GM04504 (cell line): ENCODE results near the gene NOTCH1.

Source experiments
- DNase-seq: peaks from one replicate; pipeline ENCODE4 v3.0.0-alpha.2; 2012; ENCODE audit warnings: low read depth

Gene NOTCH1

DNA sequence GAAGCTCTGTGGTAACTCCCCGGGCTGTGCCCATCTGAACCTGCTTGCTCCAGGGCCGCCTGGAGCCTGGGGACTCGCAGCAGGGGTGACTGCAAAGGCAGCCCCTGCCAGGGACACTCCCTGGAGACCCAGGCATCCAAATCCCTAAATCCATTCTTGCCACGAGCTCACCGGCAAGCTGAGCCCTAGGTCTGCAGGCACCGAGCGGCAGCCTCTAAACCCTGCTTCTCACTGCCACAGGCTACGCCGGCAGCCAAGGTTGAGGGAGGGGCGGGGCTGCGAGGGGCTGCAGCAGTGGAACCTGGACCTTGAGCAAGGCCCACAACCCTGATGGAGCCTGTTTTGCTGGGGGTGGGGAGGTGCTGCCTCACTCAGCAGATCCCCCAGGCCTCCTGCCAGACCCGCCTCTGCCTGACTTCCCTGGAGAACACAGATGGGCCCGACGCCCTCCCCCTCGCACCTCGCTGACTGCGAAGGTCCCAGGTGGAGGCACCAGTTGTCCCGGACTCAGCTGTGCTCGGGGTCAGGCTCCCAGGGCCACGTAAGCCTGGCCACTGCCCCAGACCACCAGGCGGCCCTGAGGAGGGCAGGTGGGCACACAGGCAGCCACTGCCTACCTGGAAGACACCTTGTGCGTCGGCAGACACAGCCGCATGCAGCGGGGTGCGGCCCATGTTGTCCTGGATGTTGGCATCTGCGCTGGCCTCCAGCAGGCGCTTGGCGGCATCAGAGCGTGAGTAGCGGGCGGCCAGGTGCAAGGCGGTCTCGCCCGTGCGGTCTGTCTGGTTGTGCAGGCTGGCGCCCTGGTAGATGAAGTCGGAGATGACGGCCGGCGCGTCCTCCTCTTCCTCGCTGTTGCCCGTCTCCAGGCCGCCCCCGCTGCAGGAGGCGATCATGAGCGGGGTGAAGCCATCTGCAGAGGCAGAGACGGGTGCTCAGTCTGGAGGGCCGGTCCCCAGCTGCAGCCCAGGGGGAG lies 45.6 kb downstream of the NOTCH1 start:
- no peak for DNase-seq

DNA sequence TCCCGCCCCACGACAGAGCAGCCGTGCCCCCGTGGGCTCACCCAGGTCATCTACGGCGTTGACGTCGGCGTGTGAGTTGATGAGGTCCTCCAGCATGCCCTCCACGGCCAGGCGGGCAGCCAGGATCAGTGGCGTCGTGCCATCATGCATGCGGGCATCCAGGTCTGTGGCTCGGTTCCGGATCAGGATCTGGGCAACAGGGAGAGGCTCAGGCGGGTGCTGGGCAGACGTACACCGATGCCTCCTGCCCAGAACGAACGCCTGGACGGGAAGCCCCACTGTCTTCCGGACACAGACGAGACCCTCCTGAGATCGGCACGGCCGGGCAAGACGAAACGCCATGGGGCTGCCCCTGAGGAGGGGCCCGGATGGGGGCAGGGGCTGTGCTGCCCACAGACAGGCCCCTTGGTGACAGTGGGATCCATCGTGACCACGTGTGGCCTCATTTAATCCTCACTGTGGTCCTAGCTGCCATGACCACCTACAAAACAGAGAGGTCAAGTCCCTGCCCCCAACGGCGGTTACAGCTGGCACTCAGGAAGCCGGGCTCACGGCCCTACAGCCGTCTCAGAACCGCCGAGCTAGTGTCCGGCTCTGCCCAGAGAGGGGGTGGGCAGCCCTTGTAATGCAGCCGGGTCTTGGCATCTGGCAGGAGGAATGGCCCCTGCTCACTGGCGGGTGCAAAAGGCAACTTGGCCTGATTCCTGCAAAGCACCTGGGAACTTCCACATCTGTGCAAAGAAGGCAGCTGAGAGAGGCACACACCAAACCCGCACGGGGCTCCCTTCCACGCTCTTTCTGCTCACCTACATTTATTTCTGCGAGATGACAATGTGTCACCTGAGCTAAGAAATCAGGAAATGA lies 46.5 kb downstream of the NOTCH1 start:
- DNase-seq, result no peak

DNA sequence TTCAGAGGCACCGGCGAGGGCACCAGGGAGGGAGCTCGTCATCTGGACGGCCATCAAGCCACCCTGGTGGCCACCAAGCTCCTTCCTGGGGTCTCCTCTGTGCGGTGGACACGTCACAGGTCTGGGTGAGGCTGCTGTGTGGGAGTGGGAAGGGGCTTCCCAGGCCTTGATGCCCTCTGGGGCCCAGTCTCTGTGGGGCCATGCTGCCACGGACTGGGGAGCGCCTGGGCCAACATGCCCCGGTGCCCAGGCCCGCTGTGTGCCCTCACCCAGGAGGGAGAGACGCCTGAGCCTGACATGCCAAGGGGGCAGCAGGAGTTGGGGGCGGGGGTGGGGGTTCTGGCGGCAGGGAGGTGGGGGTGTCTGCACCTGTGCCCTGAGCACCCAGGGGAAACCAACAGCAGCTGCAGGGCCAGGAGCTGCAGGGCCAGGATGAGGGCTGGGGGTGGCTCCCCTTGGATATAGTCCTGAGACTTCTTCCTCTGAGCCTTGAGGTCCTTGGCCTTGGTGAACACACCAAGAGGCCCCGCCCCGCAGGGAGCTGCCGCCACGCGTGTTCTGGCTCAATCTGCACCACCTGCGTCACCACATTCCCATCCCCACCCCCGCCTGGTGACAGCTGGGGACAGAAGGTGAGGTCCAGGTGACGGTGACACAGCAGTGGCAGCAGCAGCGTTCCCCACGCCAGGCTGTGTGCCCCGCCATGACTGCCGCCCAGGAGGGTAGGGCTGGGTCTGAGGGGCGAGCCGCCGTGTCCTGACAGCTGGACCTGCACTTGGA lies 47.7 kb downstream of the NOTCH1 start:
- no peak for DNase-seq

DNA sequence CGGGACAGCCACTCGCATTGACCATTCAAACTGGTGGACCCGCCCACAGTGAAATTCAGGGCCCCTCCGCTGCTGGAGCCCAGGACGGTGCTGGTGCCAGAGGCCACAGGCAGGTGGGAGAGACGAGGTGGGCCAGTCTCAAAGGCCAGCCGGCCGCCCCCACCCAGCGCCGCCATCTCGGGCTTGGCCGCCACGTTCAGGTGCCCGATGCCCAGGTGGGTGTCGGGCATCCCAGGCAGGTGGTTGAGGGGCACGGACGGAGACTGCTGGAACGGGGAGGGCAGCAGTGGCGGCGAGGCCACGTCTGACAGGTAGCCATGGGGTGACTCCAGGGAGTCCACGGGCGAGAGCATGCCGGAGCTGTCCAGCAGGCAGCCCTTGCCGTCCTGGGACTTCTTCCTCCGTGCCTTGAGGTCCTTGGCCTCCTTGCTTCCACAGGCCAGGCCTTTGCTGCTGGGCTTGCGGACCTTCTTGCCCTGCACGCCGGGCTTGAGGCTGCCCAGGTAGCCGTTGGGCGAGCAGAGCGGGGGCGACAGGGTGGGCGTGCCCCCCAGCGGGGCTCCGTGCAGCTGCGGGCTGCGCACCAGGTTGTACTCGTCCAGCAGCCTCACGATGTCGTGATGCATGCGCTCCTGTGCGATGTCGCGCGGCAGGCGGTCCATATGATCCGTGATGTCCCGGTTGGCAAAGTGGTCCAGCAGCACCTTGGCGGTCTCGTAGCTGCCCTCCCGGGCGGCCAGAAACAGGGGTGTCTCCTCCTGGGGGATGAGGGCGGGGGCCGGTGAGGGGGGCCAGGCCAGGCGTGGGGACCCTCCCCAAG lies 48.8 kb downstream of the NOTCH1 start:
- no peak for DNase-seq

DNA sequence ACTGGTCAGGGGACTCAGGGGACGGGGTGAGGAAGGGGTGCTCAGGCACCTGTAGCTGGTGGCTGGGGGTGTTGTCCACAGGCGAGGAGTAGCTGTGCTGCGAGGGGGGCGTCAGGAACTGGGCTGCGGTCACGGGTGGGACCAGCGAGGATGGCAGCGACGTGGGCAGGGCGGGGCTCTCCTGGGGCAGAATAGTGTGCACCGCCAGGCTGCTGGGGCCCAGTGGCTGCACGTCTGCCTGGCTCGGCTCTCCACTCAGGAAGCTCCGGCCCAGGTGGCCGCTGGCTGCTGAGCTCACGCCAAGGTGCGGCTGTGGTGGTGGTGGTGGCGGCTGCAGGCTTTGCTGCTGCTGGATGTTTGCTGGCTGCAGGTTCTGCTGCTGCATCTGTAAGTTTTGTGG lies 49.7 kb downstream of the NOTCH1 start:
- DNase-seq, result no peak

DNA sequence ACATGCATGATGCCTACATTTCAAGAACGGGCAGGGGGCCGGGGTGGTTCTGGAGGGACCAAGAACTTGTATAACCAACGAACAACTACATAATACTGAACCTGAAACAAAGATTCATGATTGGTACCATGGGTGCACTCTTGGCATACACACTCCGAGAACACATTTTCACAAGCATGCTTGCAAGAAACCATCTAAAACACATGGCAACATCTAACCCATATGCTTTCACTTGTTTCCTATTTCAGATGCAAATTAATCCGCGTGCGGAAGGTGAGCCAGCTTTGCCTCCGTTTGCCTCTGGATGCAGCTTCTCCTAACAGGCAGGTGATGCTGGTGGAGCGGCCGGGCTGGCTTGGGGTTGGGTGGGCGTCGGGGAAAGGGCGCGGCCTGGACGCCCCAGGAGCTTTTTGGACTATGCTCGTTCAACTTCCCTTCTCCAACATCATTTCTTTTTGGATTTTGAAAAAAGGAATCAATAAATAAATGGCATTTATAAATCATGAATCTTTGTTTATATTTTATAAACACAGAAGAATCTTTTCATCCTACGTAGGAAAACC lies 50.5 kb downstream of the NOTCH1 start:
- DNase-seq, result no peak

DNA sequence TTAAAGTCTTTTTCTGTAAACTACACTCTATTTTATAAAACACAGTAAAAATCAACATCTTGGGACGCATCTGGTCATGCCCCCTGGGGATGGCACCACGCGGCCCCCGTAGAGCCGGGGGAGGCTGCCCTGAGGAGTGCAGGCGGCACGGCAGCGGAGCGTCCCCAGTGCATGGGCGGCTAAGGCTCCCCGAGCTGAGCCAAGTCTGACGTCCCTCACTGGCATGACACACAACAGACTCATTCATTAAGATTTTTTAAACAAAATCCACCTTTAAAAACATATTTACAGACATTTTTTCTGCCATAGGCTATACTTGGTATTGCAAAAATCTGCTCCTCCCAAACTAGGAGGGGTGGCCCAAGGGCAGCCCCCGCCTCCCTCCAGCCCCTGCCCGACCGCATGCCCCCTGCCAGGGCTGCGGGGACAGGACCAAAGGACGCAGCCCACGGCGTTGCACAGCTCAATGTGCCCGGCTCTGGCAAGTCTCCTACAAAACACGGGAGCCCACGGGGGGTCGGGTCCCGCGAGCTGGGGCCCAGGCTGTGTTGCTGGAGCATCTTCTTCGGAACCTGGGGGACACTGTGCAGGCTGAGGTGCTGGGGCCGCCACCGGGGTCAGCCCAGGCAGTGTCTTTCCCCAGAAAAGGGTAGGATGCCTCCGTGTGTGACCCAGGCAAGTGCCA lies 51.2 kb downstream of the NOTCH1 start:
- no peak for DNase-seq

DNA sequence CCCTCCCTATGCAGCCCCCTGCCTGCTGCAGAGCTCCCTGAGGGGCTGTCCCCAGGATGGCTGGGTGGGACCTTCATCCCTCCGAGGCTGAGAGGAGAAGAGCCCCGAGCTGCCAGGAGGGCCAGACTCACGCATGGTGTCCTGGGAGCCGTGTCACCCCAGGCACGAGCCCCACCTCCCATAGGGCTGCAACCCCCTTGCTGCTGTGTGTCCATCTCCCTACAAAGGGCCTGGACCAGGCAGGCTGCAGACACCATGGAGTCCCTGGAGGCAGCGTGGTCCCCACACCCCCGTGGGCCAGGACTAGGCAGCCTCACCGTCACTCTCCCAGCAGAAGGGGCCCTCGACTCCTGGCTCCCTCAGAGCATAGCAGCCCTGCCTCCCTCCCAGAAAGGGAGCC lies 51.8 kb downstream of the NOTCH1 start:
- DNase-seq, result no peak

DNA sequence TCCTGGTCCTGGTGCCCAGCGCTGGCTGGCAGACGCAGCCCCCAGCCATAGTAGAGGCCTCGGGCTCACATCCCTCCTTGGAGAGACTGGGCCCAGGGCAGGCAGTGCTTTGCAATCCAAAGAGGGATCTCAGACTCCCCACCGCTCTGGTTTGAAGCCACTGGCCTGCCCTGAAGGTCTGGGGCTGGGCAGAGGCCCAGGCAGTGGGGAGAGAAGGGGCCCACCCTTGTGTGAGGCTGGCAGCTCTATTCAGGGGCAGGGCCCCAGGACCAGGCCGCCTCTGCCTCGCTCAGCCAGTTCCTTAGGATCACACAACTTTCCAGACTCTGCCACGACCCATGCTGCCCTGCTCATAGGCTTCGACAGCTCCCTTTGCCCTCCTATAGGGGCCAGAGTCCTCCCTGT lies 52.3 kb downstream of the NOTCH1 start:
- no peak for DNase-seq

DNA sequence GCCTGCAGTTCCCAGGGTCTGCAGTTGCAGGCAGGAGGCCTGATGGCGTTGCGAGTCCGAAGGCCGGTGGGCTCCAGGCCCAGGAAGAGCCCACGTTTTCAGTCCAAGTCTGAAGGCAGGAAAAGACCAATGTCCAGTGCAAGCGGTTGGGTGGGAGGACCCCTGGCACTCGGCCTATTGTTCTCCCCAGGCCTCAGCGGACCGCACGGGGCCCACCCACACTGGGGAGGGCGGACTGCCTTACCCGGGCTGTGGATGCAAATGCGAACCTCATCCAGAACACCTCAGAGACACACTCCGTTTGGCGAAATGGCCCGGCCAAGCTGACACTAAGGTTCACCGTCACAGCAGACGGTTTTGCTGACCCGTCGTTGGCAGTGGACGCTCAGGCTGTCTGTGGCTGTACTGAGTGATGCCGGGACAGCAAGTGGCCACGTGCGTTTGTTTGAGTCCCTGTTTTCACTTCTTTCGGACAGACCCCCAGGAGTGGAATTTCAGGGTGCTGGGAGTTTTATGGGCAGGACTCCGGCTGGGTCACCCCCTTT lies 52.8 kb downstream of the NOTCH1 start:
- no peak for DNase-seq

DNA sequence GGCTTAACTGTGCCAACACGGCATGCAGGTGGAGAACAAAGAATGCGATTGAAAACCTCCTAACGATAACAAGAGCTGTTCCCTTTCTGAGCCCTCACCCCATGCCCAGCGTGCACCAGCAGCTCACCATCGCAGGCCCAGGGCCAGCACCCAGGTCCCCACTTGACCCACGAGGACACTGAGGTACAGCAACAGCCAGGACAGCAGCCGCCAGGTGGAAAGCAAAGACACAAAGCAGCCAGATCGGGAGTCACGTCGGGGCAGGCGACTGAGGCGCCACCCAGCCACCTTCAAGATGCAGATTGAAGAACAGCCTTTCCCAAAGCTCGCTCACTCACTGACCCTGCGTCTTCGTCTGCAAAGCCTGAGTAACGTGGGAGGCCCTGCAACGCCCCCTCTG lies 56.1 kb downstream of the NOTCH1 start:
- DNase-seq, result no peak

DNA sequence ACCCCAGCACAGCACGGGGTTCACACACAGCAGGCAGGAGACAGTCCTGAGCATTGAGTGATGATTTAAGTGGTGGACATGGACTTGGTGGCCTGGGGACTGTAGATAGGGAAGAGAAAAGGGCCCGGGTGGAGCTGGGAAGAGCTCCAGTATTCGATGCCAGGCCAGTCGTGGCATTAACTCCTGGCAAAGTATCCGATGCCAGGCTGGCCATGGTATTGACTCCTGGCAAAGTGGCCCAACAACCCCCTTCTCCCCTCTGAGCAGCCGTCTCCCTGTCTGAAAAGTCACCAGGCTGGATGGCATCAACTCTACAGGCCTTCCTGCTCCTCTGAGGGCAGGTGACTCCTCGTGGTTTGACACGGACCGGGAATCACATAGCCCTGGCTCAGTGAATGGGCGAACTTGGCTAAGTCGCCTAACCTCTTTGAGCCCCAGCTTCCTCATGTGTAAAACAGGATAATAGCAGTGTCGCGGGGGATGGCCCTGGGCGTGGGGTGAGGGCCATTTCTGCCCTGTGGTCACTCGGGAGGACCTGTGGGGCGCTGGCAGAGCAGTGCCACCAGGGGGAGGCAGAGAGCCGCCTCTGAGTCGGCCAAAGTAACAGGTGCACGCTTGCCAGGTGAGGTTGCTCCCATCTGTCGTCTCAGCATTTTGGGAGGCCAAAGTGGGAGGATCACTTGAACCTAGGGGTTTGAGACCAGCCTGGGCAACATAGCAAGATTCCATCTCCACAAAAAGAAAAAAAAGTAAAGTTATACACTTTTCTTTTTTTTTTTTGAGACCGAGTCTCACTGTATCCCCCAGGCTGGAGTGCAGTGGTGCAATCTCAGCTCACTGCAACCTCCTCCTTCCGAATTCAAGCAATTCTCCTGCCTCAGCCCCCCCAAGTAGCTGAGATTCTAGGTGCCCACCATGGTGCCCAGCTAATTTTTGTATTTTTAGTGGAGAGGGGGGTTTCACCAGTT lies 57.3 kb downstream of the NOTCH1 start:
- no peak for DNase-seq

DNA sequence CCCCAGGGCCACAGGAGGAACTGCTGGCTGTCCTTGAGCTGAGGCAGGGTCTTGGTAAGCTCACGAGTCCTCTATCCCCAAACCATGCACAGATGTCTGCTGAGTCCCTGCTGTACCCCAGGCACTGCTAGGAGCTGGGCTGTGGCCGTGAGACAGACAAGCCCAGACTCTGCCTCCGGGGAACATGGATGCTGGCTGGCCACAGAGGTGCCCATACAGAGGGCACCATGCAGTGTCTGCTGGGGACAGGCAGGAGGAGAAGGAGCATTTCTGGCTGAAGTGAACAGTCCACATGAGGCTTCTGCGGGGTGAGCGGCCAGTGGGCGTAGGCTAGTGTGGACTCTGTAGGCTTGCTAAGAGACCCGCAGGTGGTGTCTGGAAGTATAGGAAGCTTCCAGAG lies 58.2 kb downstream of the NOTCH1 start:
- no peak for DNase-seq

DNA sequence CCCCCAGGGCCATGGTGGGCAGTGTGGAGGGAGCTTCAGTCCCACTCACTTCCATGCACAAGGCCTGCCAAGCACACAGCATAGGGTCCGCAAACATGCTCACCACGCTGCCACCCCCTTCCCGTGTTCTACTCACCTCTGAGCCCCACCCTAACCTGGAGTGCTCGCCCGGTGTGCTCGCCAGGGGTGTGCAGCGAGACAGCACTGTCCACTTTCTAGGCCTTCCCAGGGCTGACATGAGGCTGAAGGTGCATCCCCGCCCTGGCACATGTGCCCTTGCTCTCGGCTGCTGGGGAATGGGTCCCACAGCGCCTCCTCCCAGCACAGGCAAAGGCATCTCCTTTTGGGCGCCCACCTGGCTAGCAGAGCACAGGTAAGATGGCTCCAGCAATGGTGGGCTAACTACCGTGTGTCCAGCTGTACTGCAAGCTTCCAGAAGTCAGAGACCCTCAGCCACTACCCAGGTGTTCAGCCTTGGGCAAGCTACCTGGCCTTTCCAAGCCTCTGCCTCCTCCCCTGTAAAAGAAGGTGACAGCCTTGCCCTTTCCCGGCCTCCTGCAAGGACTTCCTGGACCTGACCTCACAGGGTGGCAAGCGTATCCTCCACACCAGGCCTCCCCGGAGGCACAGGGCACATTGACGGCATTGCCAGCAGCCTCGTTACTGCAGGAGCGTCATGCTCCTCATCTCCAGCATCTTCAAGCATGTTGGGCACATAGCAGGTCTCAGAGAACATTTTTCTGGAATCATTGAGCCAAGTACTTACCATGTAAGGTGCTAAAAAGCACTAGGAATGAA lies 58.8 kb downstream of the NOTCH1 start:
- no peak for DNase-seq

DNA sequence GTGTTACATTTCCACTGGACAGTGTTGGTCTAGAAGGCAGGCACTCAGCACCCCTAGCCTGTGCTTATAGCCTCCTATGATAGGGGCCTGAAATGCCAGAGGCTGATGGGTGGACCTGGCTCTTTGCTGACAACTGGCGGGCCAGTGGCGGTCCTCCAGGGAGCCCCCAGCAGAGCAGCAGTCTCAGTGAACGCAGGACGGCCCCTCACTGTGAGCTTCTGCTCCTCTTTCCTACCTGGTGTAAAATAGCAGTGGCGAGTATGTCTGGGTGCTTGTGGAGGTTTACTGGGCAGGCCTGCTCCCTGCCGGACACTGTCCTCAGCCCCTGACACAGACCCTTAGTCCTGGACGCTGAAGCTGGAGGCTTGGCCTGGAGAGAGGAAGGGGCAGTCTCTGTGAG lies 59.7 kb downstream of the NOTCH1 start:
- no peak for DNase-seq

DNA sequence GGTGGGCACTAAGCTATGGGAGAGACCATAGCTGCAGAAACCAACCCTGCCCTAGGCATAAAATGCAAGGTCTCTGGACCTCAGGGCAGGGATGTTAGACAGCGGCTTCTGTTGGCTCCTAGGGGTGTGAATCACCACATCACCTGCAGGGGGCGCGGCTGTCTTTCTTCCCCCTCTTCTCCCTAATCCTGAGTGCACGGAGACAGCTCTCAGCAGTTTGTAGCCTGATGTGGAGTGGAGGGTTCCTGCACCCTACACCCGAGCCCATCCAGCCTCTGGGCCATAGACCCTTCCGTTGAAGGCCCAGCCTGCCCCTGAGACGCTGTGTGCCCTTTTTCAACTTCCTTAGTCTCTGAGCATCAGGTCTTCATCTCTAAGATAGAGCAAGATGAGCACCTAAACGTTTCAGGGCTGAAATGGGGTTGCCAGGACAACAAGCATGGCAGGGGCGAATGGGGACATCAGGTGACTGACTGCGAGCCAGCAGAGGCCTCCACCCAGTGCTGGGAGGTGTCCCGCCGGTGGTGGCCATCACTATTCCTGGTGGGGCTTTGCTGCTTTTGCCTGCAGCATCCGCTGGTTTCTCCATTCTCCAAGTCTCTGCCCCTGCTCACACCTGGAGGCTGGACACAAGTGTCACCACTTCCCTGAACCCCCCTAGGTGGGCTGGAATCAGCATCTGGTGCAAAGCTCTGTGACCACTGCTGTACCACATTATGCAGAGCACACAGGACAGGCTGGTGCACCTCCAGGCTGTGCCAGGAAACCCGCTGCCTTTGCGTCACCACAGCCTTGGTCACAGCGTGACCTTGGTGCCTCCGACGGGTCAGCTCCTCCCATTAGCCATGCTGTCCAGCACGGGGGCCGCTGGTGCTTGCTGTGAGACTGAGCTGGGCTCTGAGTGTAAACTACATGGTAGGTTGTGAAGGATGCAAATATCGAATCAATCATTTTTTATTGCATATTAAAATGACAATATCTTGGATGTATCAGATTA lies 60.5 kb downstream of the NOTCH1 start:
- DNase-seq, result peak; percentile 56
